ENCODE measurements around the gene MXRA8. TPM values are rescaled to one million over a fixed set of nuclear protein-coding genes. Genes with fewer than 3 reads are reported as not detected.

The MXRA8 gene
- polyA plus RNA-seq, 2 of the 4 experiments (the other 2 are of a cell fraction) = 0.12 to 0.22 TPM

DNA sequence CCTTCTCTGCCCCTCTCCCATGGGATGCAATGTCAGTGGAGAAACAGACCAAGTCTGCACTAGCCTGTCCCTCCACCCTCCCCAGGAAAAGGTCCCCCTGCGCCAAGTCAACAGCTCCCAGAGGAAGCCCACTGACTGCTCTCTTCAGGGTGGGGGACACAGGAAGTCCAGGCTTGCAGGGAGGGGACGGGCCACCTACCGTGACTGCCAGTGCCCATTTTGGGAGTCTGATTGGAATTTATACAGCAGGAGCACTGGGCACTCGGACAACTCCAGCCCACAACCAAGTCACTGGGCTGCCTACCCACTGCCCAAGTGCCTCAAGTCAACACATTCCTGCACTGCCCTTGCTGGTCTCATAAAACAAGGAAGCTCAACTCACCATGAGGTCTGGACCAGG, 34.7 kb upstream of the MXRA8 start:
- ChIA-PET CTCF (interaction anchor here (2.7 kb wide), 1 partner anchor 9 kb away, joined by 13 read pairs; no protein-coding TSS in a partner anchor), POLR2A (no interaction called here)
- FAIRE-seq (no peak), ATAC-seq (no peak), DNase-seq (ENCODE audit: low read depth in 1 of 2, low spot score in 1 of 2) (no peak)
- H3K27ac ChIP-seq = no peak overlapping the region
- peaks cover 7% of the 10 kb centered on the region for H3K4me1 ChIP-seq
- WGBS (ENCODE audit: missing lambda C conversion rate) = 100% methylated on average over 2 of the region's 4 CpGs
- no peak for TF ChIP-seq NR3C1 (IDR thresholded peaks at IDR 0.05)
- TF ChIP-seq TP53 (CRISPR knock-in tag; IDR thresholded peaks at IDR 0.05) = no peak
- no peak for TF ChIP-seq JUNB (IDR thresholded peaks at IDR 0.05)
- TF ChIP-seq NFE2L2 (conservative IDR thresholded peaks at IDR 0.05; ENCODE audit: low read length) = no peak
- no peak for TF ChIP-seq ZNF302 (CRISPR knock-in tag; IDR thresholded peaks at IDR 0.05)
- TF ChIP-seq FOSL2 (IDR thresholded peaks at IDR 0.05) = no peak
- TF ChIP-seq FOSL2 (CRISPR knock-in tag; IDR thresholded peaks at IDR 0.05) = no peak
- no peak for TF ChIP-seq MAFK (IDR thresholded peaks at IDR 0.05; ENCODE audit: partially characterized antibody)
- TF ChIP-seq ZSCAN20 (CRISPR knock-in tag; IDR thresholded peaks at IDR 0.05) = no peak
- TF ChIP-seq PHF8 (IDR thresholded peaks at IDR 0.05; ENCODE audit: borderline replicate concordance, low read depth) = no peak
- TF ChIP-seq HDAC2 (IDR thresholded peaks at IDR 0.05) = no peak
- TF ChIP-seq POLR2AphosphoS2 (conservative IDR thresholded peaks at IDR 0.05; ENCODE audit: low read length) = no peak
- no peak for TF ChIP-seq HOXB13 (CRISPR knock-in tag; IDR thresholded peaks at IDR 0.05; ENCODE audit: low read depth)
- TF ChIP-seq, protein P1, sequence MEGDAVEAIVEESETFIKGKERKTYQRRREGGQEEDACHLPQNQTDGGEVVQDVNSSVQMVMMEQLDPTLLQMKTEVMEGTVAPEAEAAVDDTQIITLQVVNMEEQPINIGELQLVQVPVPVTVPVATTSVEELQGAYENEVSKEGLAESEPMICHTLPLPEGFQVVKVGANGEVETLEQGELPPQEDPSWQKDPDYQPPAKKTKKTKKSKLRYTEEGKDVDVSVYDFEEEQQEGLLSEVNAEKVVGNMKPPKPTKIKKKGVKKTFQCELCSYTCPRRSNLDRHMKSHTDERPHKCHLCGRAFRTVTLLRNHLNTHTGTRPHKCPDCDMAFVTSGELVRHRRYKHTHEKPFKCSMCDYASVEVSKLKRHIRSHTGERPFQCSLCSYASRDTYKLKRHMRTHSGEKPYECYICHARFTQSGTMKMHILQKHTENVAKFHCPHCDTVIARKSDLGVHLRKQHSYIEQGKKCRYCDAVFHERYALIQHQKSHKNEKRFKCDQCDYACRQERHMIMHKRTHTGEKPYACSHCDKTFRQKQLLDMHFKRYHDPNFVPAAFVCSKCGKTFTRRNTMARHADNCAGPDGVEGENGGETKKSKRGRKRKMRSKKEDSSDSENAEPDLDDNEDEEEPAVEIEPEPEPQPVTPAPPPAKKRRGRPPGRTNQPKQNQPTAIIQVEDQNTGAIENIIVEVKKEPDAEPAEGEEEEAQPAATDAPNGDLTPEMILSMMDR (IDR thresholded peaks at IDR 0.05) = no peak
- TF ChIP-seq, protein P2, sequence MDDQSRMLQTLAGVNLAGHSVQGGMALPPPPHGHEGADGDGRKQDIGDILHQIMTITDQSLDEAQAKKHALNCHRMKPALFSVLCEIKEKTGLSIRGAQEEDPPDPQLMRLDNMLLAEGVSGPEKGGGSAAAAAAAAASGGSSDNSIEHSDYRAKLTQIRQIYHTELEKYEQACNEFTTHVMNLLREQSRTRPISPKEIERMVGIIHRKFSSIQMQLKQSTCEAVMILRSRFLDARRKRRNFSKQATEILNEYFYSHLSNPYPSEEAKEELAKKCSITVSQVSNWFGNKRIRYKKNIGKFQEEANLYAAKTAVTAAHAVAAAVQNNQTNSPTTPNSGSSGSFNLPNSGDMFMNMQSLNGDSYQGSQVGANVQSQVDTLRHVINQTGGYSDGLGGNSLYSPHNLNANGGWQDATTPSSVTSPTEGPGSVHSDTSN (IDR thresholded peaks at IDR 0.05) = no peak
- TF ChIP-seq ZC3H11A (IDR thresholded peaks at IDR 0.05) = no peak
- no peak for TF ChIP-seq NPAS2 (CRISPR knock-in tag; IDR thresholded peaks at IDR 0.05; ENCODE audit: borderline replicate concordance)
- no peak for TF ChIP-seq EHF (CRISPR knock-in tag; IDR thresholded peaks at IDR 0.05)
- TF ChIP-seq HOXB5 (CRISPR knock-in tag; IDR thresholded peaks at IDR 0.05) = no peak
- no peak for TF ChIP-seq MYC (IDR thresholded peaks at IDR 0.05; ENCODE audit: borderline replicate concordance, low read length)
- TF ChIP-seq, protein P3, sequence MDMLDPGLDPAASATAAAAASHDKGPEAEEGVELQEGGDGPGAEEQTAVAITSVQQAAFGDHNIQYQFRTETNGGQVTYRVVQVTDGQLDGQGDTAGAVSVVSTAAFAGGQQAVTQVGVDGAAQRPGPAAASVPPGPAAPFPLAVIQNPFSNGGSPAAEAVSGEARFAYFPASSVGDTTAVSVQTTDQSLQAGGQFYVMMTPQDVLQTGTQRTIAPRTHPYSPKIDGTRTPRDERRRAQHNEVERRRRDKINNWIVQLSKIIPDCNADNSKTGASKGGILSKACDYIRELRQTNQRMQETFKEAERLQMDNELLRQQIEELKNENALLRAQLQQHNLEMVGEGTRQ (IDR thresholded peaks at IDR 0.05) = no peak
- no peak overlapping the region for H3K4me2 ChIP-seq
- no peak overlapping the region for H3K4me3 ChIP-seq
- no peaks in the 10 kb centered on the region for H3K9me3 ChIP-seq

DNA sequence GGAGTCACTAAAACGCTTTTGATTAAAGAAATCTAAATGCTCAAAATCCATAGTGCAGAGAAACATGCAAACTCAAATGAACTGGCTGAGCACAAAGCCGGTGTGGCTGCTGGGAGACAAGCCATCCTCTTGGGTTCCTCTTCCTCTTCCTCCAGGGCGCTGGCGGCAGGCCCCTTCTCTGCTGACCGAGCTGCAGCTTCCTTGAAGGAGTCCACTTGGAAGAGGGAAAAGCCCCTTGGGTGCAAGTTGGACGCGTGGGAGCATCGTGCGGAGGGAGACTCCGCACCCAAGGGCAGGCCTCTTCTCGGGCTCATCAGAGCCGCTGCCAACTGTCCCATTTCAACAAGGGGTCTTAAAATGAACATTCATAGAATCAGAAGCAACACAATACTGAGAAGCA, 32.9 kb upstream of the MXRA8 start:
- Histone ChIP-seq H3K4me3 (no peak overlapping the region), H3K4me1 (no peaks in the 10 kb centered on the region), H3K9me3 (no peaks in the 10 kb centered on the region), H3K4me2 (no peak overlapping the region), H3K27ac (no peak overlapping the region)
- no peak for FAIRE-seq
- ChIA-PET CTCF (interaction anchor here (0.7 to 2.7 kb wide), 4 partner anchors 8 to 114 kb away, joined by 3 to 13 read pairs (median 6); partner anchors contain the start of gene CCNL2), POLR2A (no interaction called here)
- no peak for DNase-seq (ENCODE audit: low read depth in 1 of 2, low spot score in 1 of 2)
- ATAC-seq = no peak
- TF ChIP-seq, protein P4, sequence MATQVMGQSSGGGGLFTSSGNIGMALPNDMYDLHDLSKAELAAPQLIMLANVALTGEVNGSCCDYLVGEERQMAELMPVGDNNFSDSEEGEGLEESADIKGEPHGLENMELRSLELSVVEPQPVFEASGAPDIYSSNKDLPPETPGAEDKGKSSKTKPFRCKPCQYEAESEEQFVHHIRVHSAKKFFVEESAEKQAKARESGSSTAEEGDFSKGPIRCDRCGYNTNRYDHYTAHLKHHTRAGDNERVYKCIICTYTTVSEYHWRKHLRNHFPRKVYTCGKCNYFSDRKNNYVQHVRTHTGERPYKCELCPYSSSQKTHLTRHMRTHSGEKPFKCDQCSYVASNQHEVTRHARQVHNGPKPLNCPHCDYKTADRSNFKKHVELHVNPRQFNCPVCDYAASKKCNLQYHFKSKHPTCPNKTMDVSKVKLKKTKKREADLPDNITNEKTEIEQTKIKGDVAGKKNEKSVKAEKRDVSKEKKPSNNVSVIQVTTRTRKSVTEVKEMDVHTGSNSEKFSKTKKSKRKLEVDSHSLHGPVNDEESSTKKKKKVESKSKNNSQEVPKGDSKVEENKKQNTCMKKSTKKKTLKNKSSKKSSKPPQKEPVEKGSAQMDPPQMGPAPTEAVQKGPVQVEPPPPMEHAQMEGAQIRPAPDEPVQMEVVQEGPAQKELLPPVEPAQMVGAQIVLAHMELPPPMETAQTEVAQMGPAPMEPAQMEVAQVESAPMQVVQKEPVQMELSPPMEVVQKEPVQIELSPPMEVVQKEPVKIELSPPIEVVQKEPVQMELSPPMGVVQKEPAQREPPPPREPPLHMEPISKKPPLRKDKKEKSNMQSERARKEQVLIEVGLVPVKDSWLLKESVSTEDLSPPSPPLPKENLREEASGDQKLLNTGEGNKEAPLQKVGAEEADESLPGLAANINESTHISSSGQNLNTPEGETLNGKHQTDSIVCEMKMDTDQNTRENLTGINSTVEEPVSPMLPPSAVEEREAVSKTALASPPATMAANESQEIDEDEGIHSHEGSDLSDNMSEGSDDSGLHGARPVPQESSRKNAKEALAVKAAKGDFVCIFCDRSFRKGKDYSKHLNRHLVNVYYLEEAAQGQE (IDR thresholded peaks at IDR 0.05) = no peak
- TF ChIP-seq RNF2 (IDR thresholded peaks at IDR 0.05; ENCODE audit: borderline replicate concordance, low read depth) (no peak), POLR2A (IDR thresholded peaks at IDR 0.05; ENCODE audit: low read length) (no peak), KDM1A (IDR thresholded peaks at IDR 0.05; ENCODE audit: low read depth) (no peak), NFE2L2 (conservative IDR thresholded peaks at IDR 0.05; ENCODE audit: low read length) (no peak)
- TF ChIP-seq, protein P5, sequence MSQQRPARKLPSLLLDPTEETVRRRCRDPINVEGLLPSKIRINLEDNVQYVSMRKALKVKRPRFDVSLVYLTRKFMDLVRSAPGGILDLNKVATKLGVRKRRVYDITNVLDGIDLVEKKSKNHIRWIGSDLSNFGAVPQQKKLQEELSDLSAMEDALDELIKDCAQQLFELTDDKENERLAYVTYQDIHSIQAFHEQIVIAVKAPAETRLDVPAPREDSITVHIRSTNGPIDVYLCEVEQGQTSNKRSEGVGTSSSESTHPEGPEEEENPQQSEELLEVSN (IDR thresholded peaks at IDR 0.05; ENCODE audit: borderline replicate concordance, low read depth) = no peak
- TF ChIP-seq, protein P3 (IDR thresholded peaks at IDR 0.05) = no peak
- WGBS (ENCODE audit: missing lambda C conversion rate) = 87% methylated on average over 9 of the region's 12 CpGs
